Activated CD4-positive, alpha-beta T cell treated with anti-CD3 and anti-CD28 coated beads, Interleukin-10, Interleukin-2, amounts not matched to agents 100 ng/mL and 50 ng/mL, durations not matched to agents 16 hours and 8 hours (primary cell): Measurements from ENCODE around the gene SCYGR6.

Experiments
- DNase-seq: peaks from one replicate; pipeline ENCODE4 v3.0.0-alpha.2; 2020

The SCYGR6 gene

GRCh38 chr2:227710986-227711385 is 13.6 kb downstream of the SCYGR6 start:
- DNase-seq, result no peak

GRCh38 chr2:227707390-227707789 is 17.2 kb downstream of the SCYGR6 start:
- no peak for DNase-seq

GRCh38 chr2:227706859-227707258 is 17.7 kb downstream of the SCYGR6 start:
- no peak for DNase-seq

- no peak for DNase-seq
These were observed 20.6 kb downstream of the SCYGR6 start for GRCh38 chr2:227703961-227704360.

GRCh38 chr2:227703280-227703732 is 21.3 kb downstream of the SCYGR6 start:
- no peak for DNase-seq

GRCh38 chr2:227701556-227701955 is 23.0 kb downstream of the SCYGR6 start:
- no peak for DNase-seq

GRCh38 chr2:227696990-227697679 is 27.4 kb downstream of the SCYGR6 start:
- no peak for DNase-seq

DNA sequence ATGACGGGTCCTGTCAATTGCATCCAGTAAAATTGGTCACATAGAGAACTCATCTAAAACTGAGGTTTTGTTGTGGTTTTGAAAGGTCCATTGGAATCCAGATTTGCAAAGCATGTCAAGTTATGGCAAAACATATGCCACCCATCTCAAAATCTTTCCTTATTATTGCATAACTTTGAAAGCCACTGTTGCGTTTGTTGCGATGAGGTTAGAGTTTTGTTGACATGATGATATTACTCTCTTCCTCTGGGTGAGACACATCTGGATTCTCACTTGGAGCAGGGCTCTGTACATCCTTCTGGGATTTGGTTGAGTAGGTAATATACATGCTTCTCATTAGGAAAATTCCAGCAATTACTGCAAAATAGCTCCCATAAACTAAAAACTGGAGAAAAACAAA is 37.4 kb downstream of the SCYGR6 start:
- no peak for DNase-seq

- DNase-seq, result no peak
These were observed 40.3 kb downstream of the SCYGR6 start for GRCh38 chr2:227684258-227684657.

DNA sequence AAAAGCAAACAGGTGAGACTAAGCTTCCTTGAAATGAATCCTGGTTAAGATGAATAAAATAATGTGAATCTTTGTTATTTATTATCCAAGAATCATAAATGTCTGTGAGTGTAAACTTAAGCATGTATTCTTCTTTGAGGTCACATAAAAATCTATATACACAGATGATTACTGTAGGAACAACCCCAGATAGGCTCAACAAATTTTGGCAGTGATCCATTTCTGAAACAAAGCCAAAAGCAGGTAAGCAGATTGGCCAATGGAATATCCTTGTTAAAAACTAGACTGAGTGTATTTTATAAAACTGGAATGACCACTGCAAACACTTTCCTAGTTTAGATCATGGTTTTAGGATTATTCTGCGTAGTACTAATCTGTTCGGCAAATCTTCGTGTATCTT is 46.6 kb downstream of the SCYGR6 start:
- no peak for DNase-seq

GRCh38 chr2:227674485-227674884 is 50.1 kb downstream of the SCYGR6 start:
- DNase-seq, result no peak
